Naive thymus-derived CD4-positive, alpha-beta T cell (primary cell): ENCODE data around the gene TBC1D10A. TPM values are rescaled to one million over a fixed set of nuclear protein-coding genes. Genes with fewer than 3 reads are reported as not detected.

Experiments used
- ATAC-seq: fragments of 150-1000 bp; cut with Tn5 transposase; 2 replicates; pipeline ENCODE4 v1.10.0; 2021; ENCODE audit warnings: mild to moderate bottlenecking, moderate library complexity
- CTCF ChIA-PET: fragments of 350-600 bp; sonication (Branson Sonifier 250); formaldehyde crosslinking; loops from one replicate; lab custom pipeline; 2021; ENCODE audit warnings: antibody characterized with exemption; lab: Charles Lee
- POLR2A ChIA-PET: fragments of 350-600 bp; sonication (Branson Sonifier 250); formaldehyde crosslinking; loops from one replicate; lab custom pipeline; 2021; ENCODE audit warnings: antibody characterized with exemption, inconsistent platforms; lab: Charles Lee
- DNase-seq, 9 donors: peaks; one replicate each; pipeline versions ENCODE4 v3.0.0 to v3.0.0-alpha.2; 2020 to 2022; ENCODE audit warnings: mixed read lengths in 1 of 9
- H3K27ac ChIP-seq: one replicate; pipeline ENCODE4 v1.7.0; 2013; ENCODE audit warnings: mild to moderate bottlenecking, low read depth, low read length, moderate library complexity
- H3K27me3 ChIP-seq, 2 donors: one replicate each; pipeline ENCODE4 v1.7.0; 2013; ENCODE audit warnings: low read length in 2 of 2, mild to moderate bottlenecking in 2 of 2, moderate library complexity in 2 of 2; ENCODE audit not compliant: control insufficient read depth in 2 of 2, insufficient read depth in 2 of 2
- H3K36me3 ChIP-seq, 3 experiments: 1 replicate in 2 of 3; 2 replicates in 1 of 3; pipeline ENCODE4 v1.7.0; 2013; ENCODE audit warnings: low read length in 3 of 3, mild to moderate bottlenecking in 3 of 3, moderate library complexity in 1 of 3; ENCODE audit not compliant: insufficient read depth in 3 of 3, control insufficient read depth in 2 of 3
- H3K4me1 ChIP-seq, 2 donors: one replicate each; pipeline ENCODE4 v1.7.0; 2013; ENCODE audit warnings: low read length in 2 of 2, mild to moderate bottlenecking in 2 of 2, moderate library complexity in 1 of 2; ENCODE audit not compliant: control insufficient read depth in 2 of 2, insufficient read depth in 2 of 2
- H3K4me3 ChIP-seq: 2 replicates; pipeline ENCODE4 v1.7.0; 2013; ENCODE audit warnings: mild to moderate bottlenecking, low read length
- H3K9me3 ChIP-seq, 3 experiments: 1 replicate in 2 of 3; 2 replicates in 1 of 3; pipeline ENCODE4 v1.7.0; 2013; ENCODE audit warnings: low read length in 3 of 3; ENCODE audit not compliant: control insufficient read depth in 2 of 3
- H3K27ac Mint-ChIP-seq, 9 donors: one replicate each; pipeline ENCODE4 v1.8.0; 2020 to 2022; ENCODE audit warnings: mixed read lengths in 9 of 9, mild to moderate bottlenecking in 8 of 9, moderate library complexity in 5 of 9, inconsistent platforms in 2 of 9
- H3K27me3 Mint-ChIP-seq, 5 donors: one replicate each; pipeline ENCODE4 v1.8.0; 2021 to 2022; ENCODE audit warnings: mixed read lengths in 5 of 5, mild to moderate bottlenecking in 1 of 5
- H3K36me3 Mint-ChIP-seq, 5 donors: one replicate each; pipeline ENCODE4 v1.8.0; 2020 to 2022; ENCODE audit warnings: mixed read lengths in 5 of 5, mild to moderate bottlenecking in 3 of 5, inconsistent platforms in 1 of 5
- H3K4me1 Mint-ChIP-seq, 7 donors: one replicate each; pipeline ENCODE4 v1.8.0; 2020 to 2022; ENCODE audit warnings: mixed read lengths in 7 of 7, mild to moderate bottlenecking in 3 of 7, inconsistent platforms in 1 of 7
- H3K4me3 Mint-ChIP-seq, 10 donors: one replicate each; pipeline ENCODE4 v1.8.0; 2020 to 2022; ENCODE audit warnings: mild to moderate bottlenecking in 10 of 10, mixed read lengths in 10 of 10, moderate library complexity in 6 of 10, inconsistent platforms in 2 of 10
- H3K9me3 Mint-ChIP-seq, 11 donors: one replicate each; pipeline ENCODE4 v1.8.0; 2020 to 2022; ENCODE audit warnings: mixed read lengths in 11 of 11, mild to moderate bottlenecking in 4 of 11, inconsistent platforms in 1 of 11, moderate library complexity in 1 of 11
- intact Hi-C, 2 donors: fragments of 100-400 bp; cut with micrococcal nuclease; formaldehyde crosslinking; loops; one replicate each; pipeline ENCODE4 v1.15.1; 2023
- polyA plus RNA-seq, 2 donors: library from polyadenylated mRNA; unstranded; fragments of 300-500 nt; fragmentation: Illumina TruSeq; gene quantifications; one replicate each; pipeline ENCODE4 v1.2.3, GENCODE V29; 2021
- total RNA-seq, 6 experiments: library from RNA in 5 of 6; stranded (reverse) in 5 of 6; gene quantifications; 1 replicate in 5 of 6; 2 replicates in 1 of 6; pipeline ENCODE4 v1.2.3 and lab custom pipeline; 2021 to 2026

The TBC1D10A gene
- total and polyA plus RNA-seq, 7 experiments from 2014 or later, result 47.2 to 84.7 (median 70.9) TPM

GRCh38 chr22:30248484-30248883 lies 78.3 kb downstream of the TBC1D10A start:
- Mint-ChIP-seq H3K27me3 (peaks cover 0 to 37% (median 6%) of the 10 kb centered on the region in 5 donors), H3K27ac (peak overlapping the region in 1 of 9 donors; percentile 54), H3K9me3 (no peaks in the 10 kb centered on the region), H3K36me3 (peaks cover 0 to 27% (median 0%) of the 10 kb centered on the region in 5 donors), H3K4me3 (peak overlapping the region in 4 of 10 donors; percentile 4 to 97 (median 66)), H3K4me1 (peaks cover 6 to 65% (median 31%) of the 10 kb centered on the region in 7 donors)
- Histone ChIP-seq H3K4me3 (no peak overlapping the region), H3K9me3 (no peaks in the 10 kb centered on the region), H3K27me3 (no peaks in the 10 kb centered on the region), H3K4me1 (peaks cover 0 to 18% of the 10 kb centered on the region in 2 donors), H3K36me3 (no peaks in the 10 kb centered on the region), H3K27ac (no peak overlapping the region)
- CTCF ChIA-PET, result no interaction called here
- POLR2A ChIA-PET, result no interaction called here
- no peak for ATAC-seq
- intact Hi-C loops, result no loop called here
- DNase-seq, result no peak

GRCh38 chr22:30247974-30248373 lies 78.8 kb downstream of the TBC1D10A start:
- Histone ChIP-seq H3K4me3 (no peak overlapping the region), H3K9me3 (no peaks in the 10 kb centered on the region), H3K36me3 (no peaks in the 10 kb centered on the region), H3K4me1 (peaks cover 0 to 18% of the 10 kb centered on the region in 2 donors), H3K27ac (no peak overlapping the region), H3K27me3 (no peaks in the 10 kb centered on the region)
- Mint-ChIP-seq H3K4me3 (peak overlapping the region in 5 of 10 donors; percentile 4 to 97 (median 63)), H3K27ac (peak overlapping the region in 1 of 9 donors; percentile 82), H3K27me3 (peaks cover 0 to 37% (median 6%) of the 10 kb centered on the region in 5 donors), H3K9me3 (no peaks in the 10 kb centered on the region), H3K4me1 (peaks cover 6 to 67% (median 29%) of the 10 kb centered on the region in 7 donors), H3K36me3 (peaks cover 0 to 30% (median 0%) of the 10 kb centered on the region in 5 donors)
- POLR2A ChIA-PET, result no interaction called here
- intact Hi-C loops, result loop anchor here in 1 of 2 donors (2.0 kb wide), 3 partner anchors 27 to 139 kb away; no protein-coding TSS in a partner anchor
- no peak for DNase-seq
- no peak for ATAC-seq
- CTCF ChIA-PET, result no interaction called here

GRCh38 chr22:30247561-30247960 lies 79.2 kb downstream of the TBC1D10A start:
- Mint-ChIP-seq H3K4me1 (peaks cover 6 to 67% (median 26%) of the 10 kb centered on the region in 7 donors), H3K27ac (peak overlapping the region in 2 of 9 donors; percentile 30 to 82)

GRCh38 chr22:30246814-30247376 lies 79.8 kb downstream of the TBC1D10A start:
- peaks cover 0 to 38% (median 0%) of the 10 kb centered on the region in 5 donors for H3K36me3 Mint-ChIP-seq
- Histone ChIP-seq H3K27ac (no peak overlapping the region), H3K4me3 (peak overlapping the region; percentile 58), H3K4me1 (peaks cover 0 to 18% of the 10 kb centered on the region in 2 donors), H3K27me3 (no peaks in the 10 kb centered on the region), H3K9me3 (no peaks in the 10 kb centered on the region), H3K36me3 (no peaks in the 10 kb centered on the region)
- peak overlapping the region; percentile 70 to 97 (median 81) for H3K4me3 Mint-ChIP-seq
- peaks cover 6 to 67% (median 26%) of the 10 kb centered on the region in 7 donors for H3K4me1 Mint-ChIP-seq
- H3K9me3 Mint-ChIP-seq, result no peaks in the 10 kb centered on the region
- DNase-seq (peak in 1 of 9 donors; percentile 46), ATAC-seq (no peak)
- H3K27ac Mint-ChIP-seq, result peak overlapping the region in 1 of 9 donors; percentile 82
- POLR2A ChIA-PET, result no interaction called here
- intact Hi-C loops, result loop anchor here (1.0 to 2.0 kb wide), 5 partner anchors 20 to 139 kb away; no protein-coding TSS in a partner anchor
- CTCF ChIA-PET, result no interaction called here
- H3K27me3 Mint-ChIP-seq, result peaks cover 0 to 37% (median 6%) of the 10 kb centered on the region in 5 donors

More at GRCh38 chr22:30247561-30247960, 79.2 kb downstream of the TBC1D10A start:
- Histone ChIP-seq H3K4me1 (peaks cover 0 to 18% of the 10 kb centered on the region in 2 donors), H3K27me3 (no peaks in the 10 kb centered on the region), H3K4me3 (no peak overlapping the region), H3K27ac (no peak overlapping the region), H3K36me3 (no peaks in the 10 kb centered on the region), H3K9me3 (no peaks in the 10 kb centered on the region)
- Mint-ChIP-seq H3K27me3 (peaks cover 0 to 37% (median 6%) of the 10 kb centered on the region in 5 donors), H3K4me3 (peak overlapping the region in 4 of 10 donors; percentile 2 to 97 (median 54)), H3K9me3 (no peaks in the 10 kb centered on the region), H3K36me3 (peaks cover 0 to 34% (median 0%) of the 10 kb centered on the region in 5 donors)
- CTCF ChIA-PET, result no interaction called here
- ATAC-seq, result no peak
- no peak for DNase-seq
- intact Hi-C loops, result loop anchor here in 1 of 2 donors (2.0 kb wide), 3 partner anchors 27 to 139 kb away; no protein-coding TSS in a partner anchor
- POLR2A ChIA-PET, result no interaction called here

GRCh38 chr22:30245985-30246813 lies 80.5 kb downstream of the TBC1D10A start, which contains the start of gene LIF:
TSS of gene LIF (minus strand) at chr22:30246759. CDS start at chr22:30246695, 64 bp downstream.
- intact Hi-C loops, result loop anchor here (1.0 to 2.0 kb wide), 5 partner anchors 21 to 138 kb away; no protein-coding TSS in a partner anchor
- ChIA-PET CTCF (interaction anchor here (0.7 kb wide), 1 partner anchor 138 kb away, joined by 3 read pairs; no protein-coding TSS in a partner anchor), POLR2A (no interaction called here)
- ATAC-seq (peak; percentile 85), DNase-seq (peak; percentile 30 to 77 (median 50))
- H3K9me3 Mint-ChIP-seq, result no peaks in the 10 kb centered on the region
- Histone ChIP-seq H3K4me1 (peaks cover 0 to 18% of the 10 kb centered on the region in 2 donors), H3K36me3 (no peaks in the 10 kb centered on the region), H3K27me3 (no peaks in the 10 kb centered on the region), H3K9me3 (no peaks in the 10 kb centered on the region), H3K4me3 (peak within 1 kb of the TSS; percentile 58), H3K27ac (peak within 1 kb of the TSS; percentile 22)
- H3K4me1 Mint-ChIP-seq, result peaks cover 6 to 67% (median 26%) of the 10 kb centered on the region in 7 donors
- H3K27ac Mint-ChIP-seq, result peak within 1 kb of the TSS in 4 of 9 donors; percentile 30 to 99 (median 52)
- H3K4me3 Mint-ChIP-seq, result peak within 1 kb of the TSS; percentile 77 to 97 (median 86)
- peaks cover 0 to 37% (median 6%) of the 10 kb centered on the region in 5 donors for H3K27me3 Mint-ChIP-seq
- peaks cover 0 to 41% (median 0%) of the 10 kb centered on the region in 5 donors for H3K36me3 Mint-ChIP-seq
